Endothelial cell of umbilical vein (primary cell): ENCODE data around the gene SNX3. TPM values are rescaled to one million over a fixed set of nuclear protein-coding genes. Genes with fewer than 3 reads are reported as not detected.
A peak's percentile ranks its signal among the peaks of the same experiment; 100 is the strongest.

Experiments
- BruUV-seq: library from RNA; stranded (reverse); fragments of 400-500 nt; replicated peaks from 2 replicates; lab custom pipeline; 2021; lab: Mats Ljungman, UMichigan
- CTCF ChIA-PET: fragments of 300-600, 350-600 bp; sonication (Branson Sonifier 250); formaldehyde crosslinking; loops from one replicate; lab custom pipeline; 2021; ENCODE audit warnings: antibody characterized with exemption, inconsistent platforms; lab: Charles Lee
- POLR2A ChIA-PET: fragments of 300-600, 350-600 bp; sonication (Branson Sonifier 250); formaldehyde crosslinking; loops from one replicate; lab custom pipeline; 2021; ENCODE audit warnings: antibody characterized with exemption, inconsistent platforms; lab: Charles Lee
- DNase-seq: peaks from one replicate; pipeline ENCODE4 v3.0.0-alpha.2; 2011; ENCODE audit warnings: low read depth, low spot score
- FAIRE-seq: peaks from 2 replicates; lab custom pipeline; 2011; peaks lifted over from hg19 to GRCh38; lab: Jason Lieb, UNC
- H2AFZ ChIP-seq: 2 replicates; pipeline ENCODE4 v1.6.0; 2012; ENCODE audit warnings: low read depth, low read length, control low read depth, inconsistent platforms
- H3K27ac ChIP-seq: 2 replicates; pipeline ENCODE4 v1.5.1; 2011; ENCODE audit warnings: low read depth, mild to moderate bottlenecking, control low read depth, low read length, moderate library complexity; ENCODE audit not compliant: insufficient read depth
- H3K27me3 ChIP-seq, 2 experiments: 2 replicates each; pipeline versions ENCODE4 v1.6.0 to v1.6.1; 2011; ENCODE audit warnings: low read length in 2 of 2, mixed read lengths in 1 of 2; ENCODE audit not compliant: control insufficient read depth in 2 of 2, insufficient read depth in 2 of 2
- H3K36me3 ChIP-seq, 2 experiments: 2 replicates in 1 of 2; 3 replicates in 1 of 2; pipeline ENCODE4 v1.5.1; 2011; ENCODE audit warnings: low read length in 2 of 2, mild to moderate bottlenecking in 1 of 2, moderate library complexity in 1 of 2; ENCODE audit not compliant: control insufficient read depth in 2 of 2, insufficient read depth in 2 of 2; ENCODE audit errors: extremely low read depth in 1 of 2
- H3K4me1 ChIP-seq: 3 replicates; pipeline ENCODE4 v1.5.1; 2011; ENCODE audit warnings: mild to moderate bottlenecking, low read length; ENCODE audit not compliant: control insufficient read depth, insufficient read depth; ENCODE audit errors: extremely low read depth
- H3K4me2 ChIP-seq: 2 replicates; pipeline ENCODE4 v1.6.1; 2011; ENCODE audit warnings: low read length, control low read depth, mixed read lengths; ENCODE audit not compliant: insufficient read depth
- H3K4me3 ChIP-seq, 3 experiments: fragments of 200-600 bp in 1 of 3; sonication (generic), shearing (Covaris generic) in 1 of 3; replicated peaks in 1 of 3; 2 replicates each; pipeline ENCODE4 v1.5.1; 2011 to 2016; ENCODE audit warnings: control low read depth in 3 of 3, low read length in 3 of 3, mild to moderate bottlenecking in 2 of 3, inconsistent platforms in 1 of 3, low read depth in 1 of 3, moderate library complexity in 1 of 3; ENCODE audit not compliant: insufficient read depth in 1 of 3
- H3K79me2 ChIP-seq: 2 replicates; pipeline ENCODE4 v1.6.0; 2012; ENCODE audit warnings: low read length, inconsistent platforms; ENCODE audit not compliant: control insufficient read depth, insufficient read depth
- H3K9ac ChIP-seq: replicated peaks from 2 replicates; pipeline ENCODE3; 2011; ENCODE audit warnings: low read length, control low read depth; ENCODE audit not compliant: insufficient read depth; ENCODE audit errors: extremely low read depth
- H3K9me1 ChIP-seq: replicated peaks from 3 replicates; pipeline ENCODE4 v1.6.0; 2011; ENCODE audit warnings: mild to moderate bottlenecking, low read length; ENCODE audit not compliant: control insufficient read depth, insufficient read depth; ENCODE audit errors: extremely low read depth
- H3K9me3 ChIP-seq: replicated peaks from 2 replicates; pipeline ENCODE4 v1.5.1; 2012; ENCODE audit warnings: low read length, inconsistent platforms; ENCODE audit not compliant: control insufficient read depth, insufficient read depth
- H4K20me1 ChIP-seq: replicated peaks from 2 replicates; pipeline ENCODE3; 2011; ENCODE audit warnings: mild to moderate bottlenecking, low read length; ENCODE audit not compliant: control insufficient read depth, insufficient read depth; ENCODE audit errors: extremely low read depth
- CTCF ChIP-seq, 2 donors: IDR thresholded peaks; 1 replicate in 1 of 2; 2 replicates in 1 of 2; pipeline ENCODE4 v1.5.1; 2011; ENCODE audit warnings: low read length in 2 of 2, mild to moderate bottlenecking in 2 of 2, moderate library complexity in 2 of 2, control low read depth in 1 of 2, inconsistent platforms in 1 of 2, low read depth in 1 of 2; ENCODE audit not compliant: insufficient read depth in 1 of 2; ENCODE audit errors: extremely low read depth in 1 of 2
- GATA2 ChIP-seq: IDR thresholded peaks from 2 replicates; pipeline ENCODE4 v1.7.0; 2011; ENCODE audit warnings: low read depth, mild to moderate bottlenecking, moderate library complexity, mixed read lengths, low read length; ENCODE audit not compliant: insufficient read length, insufficient read depth
- JUN ChIP-seq: IDR thresholded peaks from 2 replicates; pipeline ENCODE4 v1.6.1; 2011; ENCODE audit warnings: borderline replicate concordance, low read depth; ENCODE audit not compliant: insufficient read length, insufficient read depth
- MAX ChIP-seq: IDR thresholded peaks from 2 replicates; pipeline ENCODE4 v1.6.1; 2011; ENCODE audit not compliant: insufficient read depth, insufficient read length
- MYC ChIP-seq: IDR thresholded peaks from one replicate; pipeline ENCODE4 v1.6.1; 2011; ENCODE audit warnings: mild to moderate bottlenecking, low read depth, low read length
- POLR2A ChIP-seq: IDR thresholded peaks from 2 replicates; pipeline ENCODE4 v1.6.1; 2012; ENCODE audit warnings: low read depth, mild to moderate bottlenecking, control low read depth, low read length
- POLR2AphosphoS5 ChIP-seq: IDR thresholded peaks from 2 replicates; pipeline ENCODE4 v1.6.1; 2012; ENCODE audit warnings: low read depth, mild to moderate bottlenecking, control low read depth, low read length, moderate library complexity; ENCODE audit not compliant: insufficient read depth
- dilution Hi-C: fragments of 300-500 bp; cut with MboI; formaldehyde crosslinking; loops from one replicate; pipeline ENCODE4 v1.15.0; 2019; ENCODE audit warnings: low sequenced_read_pairs; ENCODE audit not compliant: extremely low pct_ligation_motif_present
- intact Hi-C: fragments of 100-400 bp; cut with micrococcal nuclease; formaldehyde crosslinking; loops from one replicate; pipeline ENCODE4 v1.10.0; 2022
- polyA plus RNA-seq, 4 experiments: library from polyadenylated mRNA; depleted of rRNA in 3 of 4; stranded (reverse) in 3 of 4; unstranded in 1 of 4; fragments of >200 nt; gene quantifications; 2 replicates each; pipeline versions ENCODE4 v1.2.1 to v1.2.3, GENCODE V29; 2011 to 2012; ENCODE audit warnings: missing spikeins in 1 of 4
- total RNA-seq: library from RNA; stranded (reverse); gene quantifications from 2 replicates; pipeline ENCODE4 v1.2.3, GENCODE V29; 2021

SNX3 gene
- total and polyA plus RNA-seq, 2 donors (not counting 3 experiments of a cell fraction or from before 2014, with no cell fraction given): 155 to 281 TPM

GRCh38 chr6:108295676-108296075, 34.8 kb upstream of the SNX3 start:
- no peak for TF ChIP-seq POLR2AphosphoS5
- no peak for TF ChIP-seq JUN
- TF ChIP-seq GATA2: no peak
- no peak for TF ChIP-seq POLR2A
- TF ChIP-seq MYC: no peak
- no peak for TF ChIP-seq MAX
- TF ChIP-seq CTCF (IDR thresholded peaks at IDR 0.05; ENCODE audit: extremely low read depth in 1 of 2, insufficient read depth in 1 of 2, low read depth in 1 of 2, low read length in 2 of 2): no peak
- Histone ChIP-seq H4K20me1 (no peaks in the 10 kb centered on the region), H3K4me3 (peak overlapping the region; percentile 51 to 72 (median 58)), H3K9ac (peak overlapping the region; percentile 65), H3K4me2 (peak overlapping the region; percentile 83), H3K27ac (no peak overlapping the region), H3K9me1 (no peaks in the 10 kb centered on the region), H3K79me2 (no peaks in the 10 kb centered on the region), H2AFZ (peak overlapping the region; percentile 88), H3K36me3 (no peaks in the 10 kb centered on the region), H3K4me1 (peaks cover 10% of the 10 kb centered on the region), H3K27me3 (no peaks in the 10 kb centered on the region), H3K9me3 (no peaks in the 10 kb centered on the region)
- BruUV-seq: no TSS peak
- intact Hi-C loops (loop anchor here (1.0 to 2.0 kb wide), 3 partner anchors 158 to 197 kb away; no protein-coding TSS in a partner anchor), dilution Hi-C loops (no loop called here)
- no peak for FAIRE-seq
- ChIA-PET CTCF (interaction anchor here (3.0 kb wide), 1 partner anchor 196 kb away, joined by 22 read pairs; no protein-coding TSS in a partner anchor), POLR2A (interaction anchor here (1.6 kb wide), 1 partner anchor 35 kb away, joined by 7 read pairs; the partner anchor contains the start of gene SNX3)
- DNase-seq: no peak
